VCaP (cell line): ENCODE data around the gene MYL7.

Experiments used
- H3K27ac ChIP-seq: fragments of 450-650 bp; 2 replicates; pipeline ENCODE4 v1.5.1; 2017
- CTCF ChIP-seq: fragments of 450-650 bp; conservative IDR thresholded peaks from 2 replicates; pipeline ENCODE4 v1.5.1; 2017; ENCODE audit warnings: mild to moderate bottlenecking, moderate library complexity

MYL7 gene

GRCh38 chr7:44185729-44186128 is 44.6 kb upstream of the MYL7 start:
- no peak for TF ChIP-seq CTCF
- no peak overlapping the region for H3K27ac ChIP-seq

GRCh38 chr7:44184873-44185446 is 43.8 kb upstream of the MYL7 start:
- H3K27ac ChIP-seq = no peak overlapping the region

GRCh38 chr7:44184206-44184872 is 43.2 kb upstream of the MYL7 start:
- H3K27ac ChIP-seq = no peak overlapping the region
- TF ChIP-seq CTCF = no peak

More at GRCh38 chr7:44184873-44185446, 43.8 kb upstream of the MYL7 start:
- no peak for TF ChIP-seq CTCF

- TF ChIP-seq CTCF = no peak
- H3K27ac ChIP-seq = no peak overlapping the region
These were observed 42.3 kb upstream of the MYL7 start for GRCh38 chr7:44183386-44183785.

- TF ChIP-seq CTCF = no peak
- no peak overlapping the region for H3K27ac ChIP-seq
These were observed 41.7 kb upstream of the MYL7 start for GRCh38 chr7:44182827-44183226.

GRCh38 chr7:44180631-44181030 is 39.5 kb upstream of the MYL7 start:
- H3K27ac ChIP-seq = no peak overlapping the region
- no peak for TF ChIP-seq CTCF

GRCh38 chr7:44177570-44178131 is 36.5 kb upstream of the MYL7 start:
- TF ChIP-seq CTCF = no peak
- no peak overlapping the region for H3K27ac ChIP-seq
